HUDEP-2 (cell line): ENCODE measurements around the gene PIEZO2.

Experiments used
- DNase-seq, 76 experiments: peaks; one replicate each; lab custom pipeline; 2025; ENCODE audit not compliant: unreplicated experiment in 76 of 76; lab: John Stamatoyannopoulos, UW

PIEZO2 gene

GRCh38 chr18:10713409-10713808 is 436.0 kb downstream of the PIEZO2 start:
- DNase-seq: no peak

GRCh38 chr18:10707294-10707693 is 442.1 kb downstream of the PIEZO2 start:
- no peak for DNase-seq

GRCh38 chr18:10705786-10706185 is 443.6 kb downstream of the PIEZO2 start:
- DNase-seq: no peak

- DNase-seq: no peak
These were observed 444.1 kb downstream of the PIEZO2 start for GRCh38 chr18:10705291-10705690.

- DNase-seq: no peak
These were observed 447.2 kb downstream of the PIEZO2 start for GRCh38 chr18:10702206-10702605.

- no peak for DNase-seq
These were observed 459.0 kb downstream of the PIEZO2 start for GRCh38 chr18:10690366-10690765.

DNA sequence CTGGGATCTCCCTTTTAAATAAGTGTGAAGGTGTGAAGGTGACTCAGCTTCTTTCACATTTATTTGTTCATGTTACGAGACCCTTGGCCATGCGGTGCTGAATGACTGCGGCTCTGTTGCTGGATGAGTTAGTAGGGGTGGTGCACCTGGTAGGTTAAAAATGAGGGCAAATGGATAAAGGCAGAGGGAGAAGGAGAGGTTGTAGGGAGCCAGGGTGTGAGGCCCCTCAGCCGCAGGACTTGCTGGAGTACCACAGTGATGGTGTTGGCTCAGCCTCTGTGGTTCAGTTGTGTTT is 459.4 kb downstream of the PIEZO2 start:
- DNase-seq: no peak

DNA sequence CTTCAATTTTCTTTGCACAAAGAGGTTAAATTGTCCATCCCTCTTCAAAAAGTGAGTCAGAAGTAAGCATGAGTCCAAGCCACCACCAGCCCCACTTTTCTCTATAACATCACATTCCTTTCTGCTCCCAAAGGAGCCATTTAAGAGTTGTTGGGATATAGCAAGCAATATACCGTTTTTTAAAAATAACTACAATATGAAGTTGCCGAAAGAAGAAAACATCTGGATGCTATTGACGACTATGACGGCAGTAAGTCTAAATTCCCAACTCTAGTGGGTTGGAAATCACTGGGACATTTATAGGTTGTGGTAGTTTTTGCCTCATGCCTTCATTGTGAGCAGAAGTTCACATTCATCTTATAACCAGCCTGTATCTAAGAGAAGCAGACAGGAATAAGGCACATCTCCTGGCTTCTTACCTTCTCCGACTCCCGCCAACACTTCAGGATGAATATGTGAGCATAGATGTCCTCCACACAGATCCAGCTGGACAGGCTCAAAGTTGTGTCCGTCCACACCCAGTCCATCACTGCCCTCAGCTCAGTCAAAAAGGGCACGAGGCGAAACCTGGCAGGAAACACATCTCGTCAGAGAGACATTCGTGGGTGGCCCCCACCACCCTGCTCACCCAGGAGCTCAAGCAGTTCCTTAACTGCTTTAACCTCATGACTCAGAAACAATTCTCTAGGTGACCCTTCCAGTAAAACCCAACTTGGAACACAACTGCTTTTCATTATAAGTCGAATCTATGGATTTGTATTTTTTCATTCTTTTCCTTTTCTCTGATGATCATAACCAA is 459.9 kb downstream of the PIEZO2 start:
- DNase-seq: no peak

DNA sequence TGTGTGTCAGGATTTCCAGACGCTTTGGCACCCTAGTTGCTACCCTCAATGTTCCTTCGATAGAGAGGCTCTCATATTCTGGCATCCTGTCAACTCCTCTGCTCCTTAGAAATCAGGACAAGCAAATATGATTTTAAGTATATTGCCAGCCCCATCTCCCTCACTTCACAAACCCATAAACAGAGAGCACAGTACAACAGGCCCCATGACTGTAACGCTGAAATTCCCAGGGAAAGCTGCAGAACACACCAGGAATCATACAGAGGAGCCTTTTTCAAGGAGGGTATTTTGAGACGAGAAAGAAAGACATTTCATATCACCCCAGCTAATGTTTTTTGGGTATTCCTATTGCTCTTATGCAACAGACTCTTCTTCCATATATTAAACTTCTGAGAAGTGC is 460.6 kb downstream of the PIEZO2 start:
- DNase-seq: no peak

DNA sequence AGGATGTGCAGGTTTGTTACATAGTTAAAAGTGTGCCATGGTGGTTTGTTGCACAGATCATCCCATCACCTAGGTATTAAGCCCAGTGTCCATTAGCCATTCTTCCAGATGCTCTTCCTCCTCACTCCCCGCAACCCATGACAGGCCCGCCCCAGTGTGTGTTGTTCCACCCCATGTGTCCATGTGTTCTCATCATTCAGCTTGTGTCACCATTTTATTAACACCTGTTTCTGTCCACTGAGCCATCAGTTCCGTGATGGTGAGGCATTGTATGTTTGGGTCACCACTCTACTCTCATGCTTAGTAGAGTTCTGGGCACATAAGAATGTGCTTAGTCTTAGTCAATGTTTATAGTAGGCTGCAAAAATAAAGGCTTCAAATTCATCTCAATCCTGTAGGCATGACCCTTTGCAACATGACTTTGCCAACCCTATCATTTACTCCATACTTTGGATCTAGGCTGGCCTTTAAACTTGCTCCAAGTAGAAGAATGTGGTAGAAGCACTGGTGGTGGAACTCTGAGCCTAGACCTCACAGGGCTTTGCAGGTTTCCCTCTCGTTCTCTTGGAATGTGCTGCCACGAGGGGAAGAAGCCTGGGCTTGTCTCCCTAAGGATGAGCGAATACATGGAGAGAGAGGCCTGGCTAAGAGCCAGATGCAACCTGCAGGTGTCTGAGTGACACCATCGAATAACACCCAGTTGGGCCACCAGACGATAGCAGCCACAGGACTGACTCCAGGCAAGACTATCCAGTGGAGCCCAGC is 462.0 kb downstream of the PIEZO2 start:
- DNase-seq: no peak

- no peak for DNase-seq
These were observed 463.1 kb downstream of the PIEZO2 start for GRCh38 chr18:10686308-10686707.

- no peak for DNase-seq
These were observed 463.9 kb downstream of the PIEZO2 start for GRCh38 chr18:10685484-10685883.

DNA sequence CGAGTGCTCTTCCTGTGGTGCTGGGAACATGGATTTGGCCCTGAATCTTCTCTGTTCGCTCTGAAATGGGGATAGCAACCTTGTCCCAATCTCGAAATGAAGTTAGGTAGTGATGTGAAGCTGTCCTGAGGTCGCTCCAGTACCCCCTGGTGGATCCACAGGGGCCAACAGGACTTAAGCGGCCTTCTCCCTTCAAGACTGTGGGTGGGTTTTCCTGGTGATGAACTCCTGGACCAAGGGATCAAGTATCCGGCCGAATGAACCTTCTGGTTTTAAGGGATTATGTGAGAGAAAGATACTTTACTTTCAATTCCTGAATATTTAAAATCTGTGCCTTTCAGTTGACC is 467.0 kb downstream of the PIEZO2 start:
- DNase-seq: no peak

GRCh38 chr18:10681581-10682367 is 467.6 kb downstream of the PIEZO2 start:
- no peak for DNase-seq

GRCh38 chr18:10680271-10680596 is 469.1 kb downstream of the PIEZO2 start:
- DNase-seq: no peak

- no peak for DNase-seq
These were observed 469.7 kb downstream of the PIEZO2 start for GRCh38 chr18:10679557-10680270.

DNA sequence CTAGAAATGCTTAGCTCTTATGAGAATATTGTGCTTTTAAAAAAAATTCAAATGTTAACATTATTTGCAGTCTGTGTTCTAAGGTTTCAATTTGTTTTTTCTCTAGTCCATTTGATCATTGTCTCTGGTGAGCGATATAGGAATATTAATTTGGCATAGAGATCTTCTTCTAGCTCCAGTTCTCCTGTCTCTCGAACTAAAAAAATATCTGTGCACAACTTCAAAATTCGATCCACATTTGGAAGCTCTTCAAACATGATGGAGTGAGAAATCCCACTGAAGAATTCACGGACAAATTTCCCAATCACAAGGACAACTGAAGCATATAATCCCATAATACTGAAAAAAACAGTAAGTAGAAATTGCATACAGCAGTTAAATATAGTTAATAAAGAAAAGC is 477.9 kb downstream of the PIEZO2 start:
- no peak for DNase-seq

DNA sequence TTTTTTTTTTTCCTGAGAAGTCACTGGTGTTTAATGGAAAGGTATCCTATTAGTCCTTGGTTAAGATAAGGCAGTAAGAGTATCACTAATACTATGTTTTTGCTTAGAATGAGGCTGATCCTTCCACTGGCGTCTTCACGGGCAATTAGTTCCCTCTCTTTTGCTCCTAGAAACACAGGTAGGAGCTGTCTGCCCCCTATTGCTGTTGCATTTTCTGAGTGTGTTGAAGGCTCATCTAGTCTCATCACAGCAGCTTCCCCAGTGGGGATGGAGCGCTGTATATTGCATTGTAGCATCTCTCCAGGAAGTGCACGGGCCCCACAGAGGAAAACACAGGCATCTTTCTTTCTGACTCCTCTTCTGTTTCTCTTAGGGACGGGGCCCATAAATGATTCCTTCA is 478.5 kb downstream of the PIEZO2 start:
- no peak for DNase-seq

DNA sequence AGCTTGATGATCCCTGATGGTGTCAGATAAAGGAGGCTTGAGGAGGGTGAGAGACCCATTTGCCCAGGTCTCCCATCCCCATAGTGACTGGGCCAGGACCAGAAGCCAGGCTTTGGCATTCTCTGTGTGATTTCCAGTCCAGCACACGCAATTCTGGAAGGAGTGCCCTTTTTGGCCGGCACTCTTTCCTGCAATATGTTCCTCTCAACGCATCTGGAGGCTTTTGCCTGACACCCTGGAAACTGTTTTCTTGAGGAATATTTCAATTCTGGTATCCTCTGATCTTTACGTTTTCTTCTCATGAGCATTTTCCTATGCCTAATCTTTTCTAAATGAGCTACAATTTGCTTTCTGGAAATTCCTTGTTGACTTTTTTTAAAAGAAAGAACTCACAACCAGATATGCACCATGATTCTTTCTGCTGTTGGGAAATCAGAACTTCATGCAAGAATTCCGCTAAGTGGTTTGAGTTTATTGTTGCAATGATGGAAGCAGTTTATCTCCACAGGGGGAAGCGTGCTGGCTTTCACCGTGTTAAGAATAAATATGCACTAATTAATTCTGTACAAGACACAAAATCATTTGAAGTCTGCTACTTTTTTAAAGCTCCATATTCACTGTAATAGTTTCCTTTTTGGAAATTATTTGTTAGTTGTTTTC is 479.8 kb downstream of the PIEZO2 start:
- no peak for DNase-seq

- no peak for DNase-seq
These were observed 485.6 kb downstream of the PIEZO2 start for GRCh38 chr18:10663750-10664149.

DNA sequence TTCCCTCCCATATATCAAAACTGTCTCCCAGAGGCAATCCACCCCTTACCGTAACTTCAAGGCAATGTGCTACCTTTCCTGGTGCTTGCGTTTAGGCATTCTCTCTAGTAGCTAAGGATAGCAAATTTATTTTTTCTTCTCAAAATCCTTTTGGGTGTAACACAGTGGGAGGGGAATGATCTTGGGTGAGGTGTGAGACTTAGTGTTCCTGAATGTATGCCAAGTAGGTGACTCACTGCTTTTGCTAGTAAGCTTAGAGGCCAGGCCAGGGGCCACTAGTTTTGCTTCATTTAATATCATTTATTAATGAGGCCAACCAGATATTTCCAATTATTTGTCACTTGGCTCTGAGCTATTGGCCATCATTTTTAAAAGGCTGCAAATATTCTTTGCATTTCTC is 488.1 kb downstream of the PIEZO2 start:
- DNase-seq: peak in 8 of 76 experiments; percentile 0 to 21 (median 10)
